Activated CD4-positive, alpha-beta T cell treated with anti-CD3 and anti-CD28 coated beads, Interleukin-2, amount 10 ng/mL, durations not matched to agents 7 days and 5 days (primary cell): ENCODE data around the gene KCNE2. TPM values are rescaled to one million over a fixed set of nuclear protein-coding genes. Genes with fewer than 3 reads are reported as not detected.
"Not testable (repeated sequence)": the region's sequence is repeated elsewhere in the genome, so short reads cannot be mapped to it uniquely, and the experiment has no call there.

Experiments
- CTCF ChIA-PET: fragments of 350-600 bp; sonication (Branson Sonifier 250); formaldehyde crosslinking; loops from one replicate; lab custom pipeline; 2021; ENCODE audit warnings: antibody characterized with exemption; lab: Charles Lee
- POLR2A ChIA-PET: fragments of 350-600 bp; sonication (Branson Sonifier 250); formaldehyde crosslinking; loops from one replicate; lab custom pipeline; 2021; ENCODE audit warnings: antibody characterized with exemption; lab: Charles Lee
- DNase-seq: peaks from one replicate; pipeline ENCODE4 v3.0.0-alpha.2; 2020
- H3K27ac Mint-ChIP-seq: one replicate; pipeline ENCODE4 v1.8.0; 2021; ENCODE audit warnings: mild to moderate bottlenecking, moderate library complexity, mixed read lengths
- H3K27me3 Mint-ChIP-seq: one replicate; pipeline ENCODE4 v1.8.0; 2021; ENCODE audit warnings: mixed read lengths
- H3K36me3 Mint-ChIP-seq: one replicate; pipeline ENCODE4 v1.8.0; 2021; ENCODE audit warnings: low read depth, mixed read lengths
- H3K4me1 Mint-ChIP-seq: one replicate; pipeline ENCODE4 v1.8.0; 2021; ENCODE audit warnings: mixed read lengths
- H3K4me3 Mint-ChIP-seq: one replicate; pipeline ENCODE4 v1.8.0; 2021; ENCODE audit warnings: mild to moderate bottlenecking, moderate library complexity, mixed read lengths
- H3K9me3 Mint-ChIP-seq: one replicate; pipeline ENCODE4 v1.8.0; 2021; ENCODE audit warnings: mixed read lengths
- total RNA-seq, 2 experiments: library from RNA; stranded (reverse); gene quantifications; one replicate each; pipeline ENCODE4 v1.2.3, GENCODE V29; 2021

The KCNE2 gene
- total RNA-seq, 2 experiments from 2014 or later: not detected

DNA sequence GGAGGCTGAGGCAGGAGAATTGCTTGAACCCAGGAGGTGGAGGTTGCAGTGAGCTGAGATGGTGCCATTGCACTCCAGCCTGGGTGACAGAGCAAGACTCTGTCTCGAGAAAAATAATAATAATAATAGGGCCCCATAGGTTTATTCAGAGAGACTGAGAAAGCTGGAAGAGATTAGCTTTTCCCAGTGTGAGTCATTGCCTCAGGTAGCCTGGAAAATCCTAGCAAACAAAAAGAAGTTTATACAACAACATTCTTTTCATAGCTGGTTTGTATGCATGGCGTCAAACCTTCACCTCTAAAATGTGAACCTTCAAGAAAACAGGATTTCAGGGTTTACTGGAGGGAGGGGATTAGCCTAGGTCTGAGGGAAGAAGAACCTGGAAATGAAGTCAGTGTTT, 19.3 kb downstream of the KCNE2 start:
- CTCF ChIA-PET, POLR2A ChIA-PET, H3K4me1 Mint-ChIP-seq, DNase-seq, H3K27me3 Mint-ChIP-seq, H3K9me3 Mint-ChIP-seq, H3K36me3 Mint-ChIP-seq, H3K27ac Mint-ChIP-seq, H3K4me3 Mint-ChIP-seq: not testable (repeated sequence)

DNA sequence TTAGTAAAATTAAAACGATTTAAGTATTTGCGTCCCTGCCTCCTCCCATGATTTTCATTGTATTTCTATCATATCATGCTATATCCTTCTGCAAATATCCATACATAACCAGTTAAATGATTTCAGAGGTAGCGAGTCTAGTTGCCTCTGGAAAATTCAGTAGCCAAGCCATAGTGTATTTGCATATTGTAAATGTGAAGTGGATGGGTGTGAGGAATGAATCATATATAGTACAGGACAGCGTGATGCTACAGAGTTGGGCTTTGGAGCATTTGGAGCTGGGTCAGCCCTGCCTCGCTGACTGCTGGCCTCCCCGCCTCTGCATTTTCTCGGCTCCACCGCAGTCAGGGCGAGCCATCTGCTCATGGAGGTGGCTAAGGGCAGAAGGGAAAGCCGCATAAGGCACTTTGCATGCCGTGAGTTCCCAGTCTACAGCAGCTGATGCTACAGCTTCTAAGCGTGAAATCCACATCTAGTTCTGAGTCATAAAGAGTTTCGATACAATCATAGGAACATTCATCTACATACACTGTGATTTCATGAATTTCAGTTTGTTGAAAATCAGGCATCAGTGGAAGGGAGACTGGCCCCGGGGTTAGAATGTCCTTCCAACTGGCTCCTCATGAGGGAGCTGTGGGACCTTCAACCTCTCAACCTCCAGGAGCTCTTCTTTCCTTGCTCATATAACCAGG, 20.1 kb downstream of the KCNE2 start:
- H3K36me3 Mint-ChIP-seq, H3K27me3 Mint-ChIP-seq, DNase-seq, H3K4me1 Mint-ChIP-seq, POLR2A ChIA-PET, H3K4me3 Mint-ChIP-seq, H3K27ac Mint-ChIP-seq, CTCF ChIA-PET, H3K9me3 Mint-ChIP-seq: not testable (repeated sequence)

DNA sequence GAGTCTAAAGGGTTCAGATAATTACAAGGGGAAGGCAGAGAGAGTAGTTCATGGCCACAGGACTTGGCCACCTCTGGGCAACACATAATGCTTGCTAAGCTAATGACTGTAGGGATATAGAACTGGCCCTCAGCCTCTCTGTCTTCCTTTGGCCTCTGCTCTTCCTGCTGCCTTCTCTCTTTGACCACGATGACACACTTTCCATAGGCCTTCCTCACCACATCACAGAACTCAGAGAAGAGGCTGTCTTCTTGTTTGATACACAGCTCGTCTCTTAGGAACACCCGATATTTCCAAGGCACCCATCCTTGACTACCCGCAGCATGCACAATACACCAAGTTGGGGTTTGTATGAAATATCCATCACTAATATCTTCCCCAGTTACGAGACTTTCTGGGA, 36.7 kb downstream of the KCNE2 start:
- POLR2A ChIA-PET, H3K9me3 Mint-ChIP-seq, H3K27me3 Mint-ChIP-seq, H3K27ac Mint-ChIP-seq, CTCF ChIA-PET, DNase-seq, H3K36me3 Mint-ChIP-seq, H3K4me3 Mint-ChIP-seq, H3K4me1 Mint-ChIP-seq: not testable (repeated sequence)

DNA sequence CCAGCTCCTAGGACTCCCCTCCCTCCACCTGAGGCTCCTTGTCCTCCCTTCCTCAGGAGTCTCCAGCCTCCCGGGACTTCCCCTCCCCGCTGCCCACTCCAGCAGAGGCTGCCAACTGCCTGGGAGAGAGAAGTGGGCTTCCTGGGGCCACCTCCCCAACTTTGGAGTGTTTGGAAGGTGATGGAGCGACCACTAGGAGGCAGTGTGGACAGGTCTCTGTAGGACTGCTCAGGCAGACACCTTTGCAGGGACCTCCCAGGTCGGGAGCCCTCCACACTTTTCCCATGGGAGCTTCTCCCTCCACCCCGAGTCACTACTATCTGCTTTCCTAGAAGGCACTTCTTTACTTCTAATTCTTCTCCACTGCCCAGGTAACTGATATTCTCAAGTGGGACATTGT, 40.9 kb downstream of the KCNE2 start:
- H3K9me3 Mint-ChIP-seq, H3K4me3 Mint-ChIP-seq, H3K27ac Mint-ChIP-seq, H3K4me1 Mint-ChIP-seq, H3K36me3 Mint-ChIP-seq, H3K27me3 Mint-ChIP-seq, CTCF ChIA-PET, DNase-seq, POLR2A ChIA-PET: not testable (repeated sequence)

DNA sequence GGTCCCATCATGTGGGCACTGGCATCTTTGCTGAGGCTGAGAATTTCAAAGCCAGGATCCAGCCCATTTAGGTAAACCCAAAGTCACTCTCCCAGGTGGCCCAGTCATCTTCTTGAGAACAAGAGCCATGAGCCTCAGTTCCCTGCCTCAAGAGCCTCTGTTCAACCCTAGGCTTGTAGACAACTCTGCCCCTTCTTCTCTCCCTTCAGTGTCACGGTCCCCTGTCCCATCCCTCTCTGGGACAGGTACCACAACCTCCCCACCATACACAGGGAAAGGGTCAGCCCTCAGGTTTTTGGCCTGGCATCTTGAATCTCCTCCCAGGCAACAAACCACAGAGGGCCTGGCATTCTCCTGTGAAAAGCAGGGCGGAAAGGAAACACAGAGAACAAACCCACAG, 41.9 kb downstream of the KCNE2 start:
- DNase-seq, H3K4me3 Mint-ChIP-seq, H3K9me3 Mint-ChIP-seq, H3K4me1 Mint-ChIP-seq, H3K27me3 Mint-ChIP-seq, CTCF ChIA-PET, H3K36me3 Mint-ChIP-seq, H3K27ac Mint-ChIP-seq, POLR2A ChIA-PET: not testable (repeated sequence)

DNA sequence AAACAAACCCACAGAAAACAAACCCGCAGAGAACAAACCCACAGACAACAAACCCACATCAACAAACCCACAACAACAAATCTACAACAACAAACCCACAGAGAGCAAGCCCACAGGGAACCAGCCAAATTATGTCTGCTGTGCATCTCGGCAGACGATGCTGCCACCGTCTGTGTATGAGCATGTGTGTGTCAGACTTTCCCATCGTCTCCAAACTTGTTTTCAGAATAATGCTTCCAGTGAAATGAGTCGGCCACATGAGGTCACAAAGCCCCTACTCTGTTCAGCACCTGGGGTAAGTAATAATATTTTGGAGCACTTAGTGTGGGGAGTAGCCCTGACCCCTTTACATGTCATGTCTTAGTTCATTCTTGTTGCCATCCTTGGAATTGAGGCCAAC, 42.3 kb downstream of the KCNE2 start:
- DNase-seq, H3K36me3 Mint-ChIP-seq, POLR2A ChIA-PET, H3K4me3 Mint-ChIP-seq, H3K27me3 Mint-ChIP-seq, CTCF ChIA-PET, H3K9me3 Mint-ChIP-seq, H3K4me1 Mint-ChIP-seq, H3K27ac Mint-ChIP-seq: not testable (repeated sequence)

DNA sequence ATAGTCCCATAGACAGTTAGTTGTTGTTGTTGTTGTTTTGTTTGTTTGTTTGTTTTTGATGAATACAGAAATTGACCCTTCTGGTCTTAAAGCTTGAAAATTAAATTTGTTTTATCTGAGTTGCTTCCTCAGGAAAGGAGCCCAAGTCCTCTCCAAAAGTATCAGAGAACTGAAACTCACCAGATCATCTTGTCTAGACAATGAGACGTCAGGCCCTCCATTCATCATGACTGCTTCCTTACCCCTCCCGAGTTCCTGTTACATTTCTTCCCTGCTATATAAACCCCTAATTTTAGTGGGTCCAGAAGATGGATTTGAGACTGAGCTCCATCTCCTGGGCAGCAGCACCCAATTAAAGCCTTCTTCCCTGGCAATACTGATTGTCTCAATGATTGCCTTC, 42.9 kb downstream of the KCNE2 start:
- DNase-seq, POLR2A ChIA-PET, H3K4me1 Mint-ChIP-seq, H3K9me3 Mint-ChIP-seq, CTCF ChIA-PET, H3K36me3 Mint-ChIP-seq, H3K27me3 Mint-ChIP-seq, H3K27ac Mint-ChIP-seq, H3K4me3 Mint-ChIP-seq: not testable (repeated sequence)

DNA sequence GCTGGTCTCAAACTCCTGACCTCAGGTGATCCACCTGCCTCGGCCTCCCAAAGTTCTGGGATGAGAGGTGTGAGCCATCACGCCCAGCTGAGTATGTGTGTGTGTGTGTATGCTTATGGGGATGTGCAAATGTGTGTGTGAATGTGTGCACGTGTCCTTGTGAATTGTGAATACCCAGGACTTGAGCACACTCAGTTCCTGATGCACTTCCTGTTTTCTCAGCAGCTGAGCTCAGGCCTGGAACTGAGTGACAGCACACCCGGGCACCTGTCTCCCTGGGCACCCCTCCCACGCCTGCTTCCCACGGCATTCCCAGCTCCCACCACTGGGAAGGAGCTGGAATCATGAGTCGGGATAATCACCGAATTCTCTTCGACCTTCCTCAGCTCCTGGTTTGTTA, 43.5 kb downstream of the KCNE2 start:
- not testable (repeated sequence) for H3K9me3 Mint-ChIP-seq

DNA sequence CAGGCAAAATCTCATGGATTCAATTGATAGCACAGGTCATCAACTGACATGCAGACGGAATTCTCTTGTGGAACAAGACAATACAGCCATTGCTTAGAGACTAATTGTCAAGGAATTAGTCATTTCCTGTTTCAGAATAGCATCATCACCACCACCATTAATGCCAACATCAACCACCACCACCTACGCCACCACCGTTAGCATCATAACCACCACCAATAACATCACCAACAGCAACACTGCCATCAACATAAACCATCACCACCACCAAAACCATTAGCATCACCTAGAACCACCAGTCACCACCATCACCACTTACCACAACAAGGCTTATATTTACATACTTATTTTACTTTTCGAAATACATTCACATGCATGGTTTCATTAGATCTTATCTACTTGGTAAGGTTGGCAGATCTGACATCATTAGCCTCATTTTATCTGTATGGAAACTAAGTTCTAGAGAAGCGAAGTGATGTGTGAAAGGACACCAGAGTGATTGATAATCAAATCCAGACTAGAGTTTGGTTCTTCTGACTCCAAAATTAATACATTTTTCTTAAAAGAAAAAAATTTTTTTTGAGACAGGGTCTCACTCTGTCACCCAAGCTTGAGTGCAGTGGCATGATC, 53.8 kb downstream of the KCNE2 start:
- H3K27me3 Mint-ChIP-seq, H3K4me3 Mint-ChIP-seq, DNase-seq, POLR2A ChIA-PET, H3K4me1 Mint-ChIP-seq, H3K36me3 Mint-ChIP-seq, H3K27ac Mint-ChIP-seq, CTCF ChIA-PET, H3K9me3 Mint-ChIP-seq: not testable (repeated sequence)

More for the DNA sequence above, 43.5 kb downstream of the KCNE2 start:
- POLR2A ChIA-PET, H3K4me1 Mint-ChIP-seq, DNase-seq, H3K36me3 Mint-ChIP-seq, H3K4me3 Mint-ChIP-seq, CTCF ChIA-PET, H3K27ac Mint-ChIP-seq, H3K27me3 Mint-ChIP-seq: not testable (repeated sequence)

Other genes with a start within 250 kb of the KCNE2 start
- 10 to 100 TPM; 17.7 to 21.1 TPM for gene SMIM11, start 11.5 kb downstream of the KCNE2 start, total RNA-seq
- not detected for gene SMIM34, start 59.9 kb downstream of the KCNE2 start, total RNA-seq
- gene KCNE1, start 148.2 kb downstream of the KCNE2 start, total RNA-seq: under 1 TPM; 0.19 to 0.27 TPM